BLaER1 (cell line): ENCODE measurements around the gene SCLY.
"Not testable (repeated sequence)": the region's sequence is repeated elsewhere in the genome, so short reads cannot be mapped to it uniquely, and the experiment has no call there.

ENCODE experiments used
- H3K27ac ChIP-seq: shearing (Covaris generic); formaldehyde crosslinking; 2 replicates; pipeline ENCODE4 v1.8.1; 2022
- H3K27me3 ChIP-seq: shearing (Covaris generic); formaldehyde crosslinking; 2 replicates; pipeline ENCODE4 v1.8.1; 2022
- H3K36me3 ChIP-seq: shearing (Covaris generic); formaldehyde crosslinking; 2 replicates; pipeline ENCODE4 v1.8.1; 2022
- H3K4me1 ChIP-seq: shearing (Covaris generic); formaldehyde crosslinking; 2 replicates; pipeline ENCODE4 v1.8.1; 2022
- H3K4me2 ChIP-seq: shearing (Covaris generic); formaldehyde crosslinking; 2 replicates; pipeline ENCODE4 v1.8.1; 2022
- H3K4me3 ChIP-seq: shearing (Covaris generic); formaldehyde crosslinking; 2 replicates; pipeline ENCODE4 v1.8.1; 2022
- H3K9ac ChIP-seq: shearing (Covaris generic); formaldehyde crosslinking; 2 replicates; pipeline ENCODE4 v1.8.1; 2022
- H3K9me3 ChIP-seq: shearing (Covaris generic); formaldehyde crosslinking; 2 replicates; pipeline ENCODE4 v1.8.1; 2022
- H4K20me1 ChIP-seq: shearing (Covaris generic); formaldehyde crosslinking; 2 replicates; pipeline ENCODE4 v1.8.1; 2022
- Cebpa-rat ChIP-seq: shearing (Covaris generic); IDR thresholded peaks from 2 replicates; pipeline ENCODE4 v1.8.1; 2022

SCLY gene

GRCh38 chr2:238059505-238059904 lies 1.3 kb upstream of the SCLY start:
- H3K36me3 ChIP-seq = peaks cover 13% of the 10 kb centered on the region
- no peak overlapping the region for H3K27ac ChIP-seq
- peak overlapping the region; percentile 94 for H3K4me2 ChIP-seq
- peaks cover 32% of the 10 kb centered on the region for H3K4me1 ChIP-seq
- H3K9me3 ChIP-seq = no peaks in the 10 kb centered on the region
- H3K4me3 ChIP-seq = peak overlapping the region; percentile 92; the same call in 1 of the 2 replicates
- H3K9ac ChIP-seq = no peak overlapping the region
- TF ChIP-seq Cebpa-rat = no peak
- no peaks in the 10 kb centered on the region for H4K20me1 ChIP-seq
- H3K27me3 ChIP-seq = no peaks in the 10 kb centered on the region

DNA sequence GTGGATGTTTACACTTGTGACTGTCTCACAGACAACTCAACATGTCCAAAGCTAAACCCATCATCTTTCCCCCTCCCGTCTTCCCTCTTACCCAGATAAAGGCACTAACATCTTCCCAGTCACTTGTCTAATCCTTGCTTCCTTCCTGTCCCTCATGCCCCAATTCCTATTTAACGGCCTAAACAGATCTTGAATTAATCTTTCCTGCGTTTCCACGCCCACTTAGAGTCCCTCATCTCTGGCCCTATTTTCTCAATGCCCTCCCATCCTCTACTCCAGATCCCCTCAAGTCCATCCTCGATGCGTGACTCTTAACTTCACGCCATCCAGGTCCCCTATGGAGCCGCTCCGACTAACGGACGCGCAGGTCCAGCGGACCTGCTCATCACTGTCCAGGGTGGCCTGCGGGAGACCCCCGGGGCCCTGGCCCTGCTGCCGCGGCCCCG lies 682 bp upstream of the SCLY start:
- H3K4me3 ChIP-seq = peak overlapping the region; percentile 92
- TF ChIP-seq Cebpa-rat = no peak
- H3K9me3 ChIP-seq = no peaks in the 10 kb centered on the region
- no peaks in the 10 kb centered on the region for H3K27me3 ChIP-seq
- H3K27ac ChIP-seq = peak overlapping the region; percentile 93
- H4K20me1 ChIP-seq = no peaks in the 10 kb centered on the region
- H3K4me1 ChIP-seq = peaks cover 32% of the 10 kb centered on the region
- peak overlapping the region; percentile 91 for H3K9ac ChIP-seq
- peak overlapping the region; percentile 94 for H3K4me2 ChIP-seq
- peaks cover 19% of the 10 kb centered on the region for H3K36me3 ChIP-seq

- H3K36me3 ChIP-seq = peaks cover 34% of the 10 kb centered on the region
- H3K4me3 ChIP-seq = peak overlapping the region; percentile 92
- peak overlapping the region; percentile 95 for H3K4me2 ChIP-seq
- H3K4me1 ChIP-seq = peaks cover 32% of the 10 kb centered on the region
- 0 out of 2 replicates have a peak, but pooled peaks cover 5% of the 10 kb centered on the region for H3K9me3 ChIP-seq
- no peaks in the 10 kb centered on the region for H4K20me1 ChIP-seq
- no peaks in the 10 kb centered on the region for H3K27me3 ChIP-seq
- peak overlapping the region; percentile 67 for H3K27ac ChIP-seq
- peak overlapping the region; percentile 91 for H3K9ac ChIP-seq
- TF ChIP-seq Cebpa-rat = no peak
Measured at GRCh38 chr2:238061315-238062202, 758 bp downstream of the SCLY start.

GRCh38 chr2:238063414-238064189 lies 2.8 kb downstream of the SCLY start:
- Histone ChIP-seq H4K20me1 (no peaks in the 10 kb centered on the region), H3K27me3 (no peaks in the 10 kb centered on the region), H3K36me3 (peaks cover 54% of the 10 kb centered on the region), H3K4me2 (peak overlapping the region; percentile 95; the same call in 1 of the 2 replicates), H3K4me1 (peaks cover 34% of the 10 kb centered on the region), H3K27ac (no peak overlapping the region), H3K4me3 (no peak overlapping the region), H3K9ac (no peak overlapping the region), H3K9me3 (0 out of 2 replicates have a peak, but pooled peaks cover 7% of the 10 kb centered on the region)
- TF ChIP-seq Cebpa-rat = no peak

- no peak for TF ChIP-seq Cebpa-rat
- Histone ChIP-seq H3K4me2 (no peak overlapping the region), H3K27ac (no peak overlapping the region), H4K20me1 (no peaks in the 10 kb centered on the region), H3K4me3 (no peak overlapping the region), H3K9ac (no peak overlapping the region), H3K4me1 (peaks cover 41% of the 10 kb centered on the region), H3K36me3 (peaks cover 59% of the 10 kb centered on the region), H3K9me3 (0 out of 2 replicates have a peak, but pooled peaks cover 7% of the 10 kb centered on the region), H3K27me3 (no peaks in the 10 kb centered on the region)
Measured at GRCh38 chr2:238064376-238064775, 3.6 kb downstream of the SCLY start.

GRCh38 chr2:238065071-238065846 lies 4.5 kb downstream of the SCLY start:
- Histone ChIP-seq H3K27me3 (no peaks in the 10 kb centered on the region), H3K4me1 (peaks cover 40% of the 10 kb centered on the region), H3K9me3 (0 out of 2 replicates have a peak, but pooled peaks cover 7% of the 10 kb centered on the region), H4K20me1 (no peaks in the 10 kb centered on the region), H3K4me2 (no peak overlapping the region), H3K36me3 (peaks cover 68% of the 10 kb centered on the region), H3K9ac (no peak overlapping the region), H3K4me3 (no peak overlapping the region), H3K27ac (no peak overlapping the region)
- no peak for TF ChIP-seq Cebpa-rat

GRCh38 chr2:238066218-238066617 lies 5.4 kb downstream of the SCLY start:
- Histone ChIP-seq H3K9me3 (0 out of 2 replicates have a peak, but pooled peaks cover 7% of the 10 kb centered on the region), H3K27me3 (no peaks in the 10 kb centered on the region), H3K27ac (no peak overlapping the region), H4K20me1 (no peaks in the 10 kb centered on the region), H3K4me2 (no peak overlapping the region), H3K4me3 (no peak overlapping the region), H3K36me3 (peaks cover 77% of the 10 kb centered on the region), H3K9ac (no peak overlapping the region), H3K4me1 (peaks cover 40% of the 10 kb centered on the region)
- TF ChIP-seq Cebpa-rat = no peak

GRCh38 chr2:238066718-238067117 lies 5.9 kb downstream of the SCLY start:
- not testable (repeated sequence) for H4K20me1 ChIP-seq, H3K4me2 ChIP-seq, H3K9ac ChIP-seq, H3K9me3 ChIP-seq, H3K4me3 ChIP-seq, H3K27ac ChIP-seq, H3K27me3 ChIP-seq
- Histone ChIP-seq H3K36me3 (peaks cover 82% of the 10 kb centered on the region), H3K4me1 (peaks cover 36% of the 10 kb centered on the region)

DNA sequence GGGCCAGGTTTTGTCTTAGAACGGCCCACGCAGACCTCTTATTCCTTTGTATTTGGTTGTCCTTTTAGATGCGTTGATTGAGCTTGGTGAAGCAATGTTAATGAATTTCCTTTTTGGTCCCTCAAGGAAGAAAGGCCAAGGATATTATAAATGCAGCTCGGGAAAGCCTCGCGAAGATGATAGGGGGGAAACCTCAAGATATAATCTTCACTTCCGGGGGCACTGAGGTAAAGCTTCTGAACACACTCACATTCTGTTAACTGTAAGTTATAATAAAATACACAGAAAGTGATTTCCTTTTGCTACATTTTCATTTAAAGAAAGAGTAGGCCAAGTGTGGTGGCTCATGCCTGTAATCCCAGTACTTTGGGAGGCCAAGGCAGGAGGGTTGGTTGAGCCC lies 7.1 kb downstream of the SCLY start:
- peaks cover 15% of the 10 kb centered on the region for H3K9me3 ChIP-seq
- no peak overlapping the region for H3K27ac ChIP-seq
- no peak overlapping the region for H3K9ac ChIP-seq
- no peak overlapping the region for H3K4me2 ChIP-seq
- no peak overlapping the region for H3K4me3 ChIP-seq
- peaks cover 24% of the 10 kb centered on the region for H3K4me1 ChIP-seq
- no peaks in the 10 kb centered on the region for H4K20me1 ChIP-seq
- TF ChIP-seq Cebpa-rat = no peak
- no peaks in the 10 kb centered on the region for H3K27me3 ChIP-seq
- H3K36me3 ChIP-seq = peaks cover 94% of the 10 kb centered on the region
